Spleen (tissue), 11 donors: Measurements from ENCODE around the gene GLUD1. TPM values are rescaled to one million over a fixed set of nuclear protein-coding genes. Genes with fewer than 3 reads are reported as not detected.
"Not testable (repeated sequence)": the region's sequence is repeated elsewhere in the genome, so short reads cannot be mapped to it uniquely, and the experiment has no call there.

Experiments
- DNase-seq: peaks from one replicate; pipeline ENCODE4 v3.0.0-alpha.2; 2020
- H3K27ac ChIP-seq, 8 donors: fragments of 200-600 bp; sonication (generic) in 7 of 8; 1 replicate in 4 of 8; 2 replicates in 4 of 8; pipeline versions ENCODE4 v1.5.0 to v1.8.0; 2016 to 2021; ENCODE audit warnings: inconsistent platforms in 4 of 8, mild to moderate bottlenecking in 4 of 8, moderate library complexity in 1 of 8
- H3K27me3 ChIP-seq, 7 donors: fragments of 200-600 bp; sonication (generic) in 6 of 7; replicated peaks in 1 of 7; 1 replicate in 4 of 7; 2 replicates in 3 of 7; pipeline versions ENCODE4 v1.5.0 to v1.8.0; 2016 to 2021; ENCODE audit warnings: inconsistent platforms in 3 of 7, mild to moderate bottlenecking in 1 of 7
- H3K36me3 ChIP-seq, 6 donors: fragments of 200-600 bp; sonication (generic) in 5 of 6; 1 replicate in 4 of 6; 2 replicates in 2 of 6; pipeline versions ENCODE4 v1.5.0 to v1.8.0; 2016 to 2021; ENCODE audit warnings: inconsistent platforms in 2 of 6
- H3K4me1 ChIP-seq, 6 donors: fragments of 200-600 bp; sonication (generic) in 5 of 6; 1 replicate in 3 of 6; 2 replicates in 3 of 6; pipeline versions ENCODE4 v1.5.0 to v1.8.0; 2016 to 2021; ENCODE audit warnings: inconsistent platforms in 3 of 6
- H3K4me3 ChIP-seq, 8 donors: fragments of 200-600 bp; sonication (generic) in 7 of 8; 1 replicate in 4 of 8; 2 replicates in 4 of 8; pipeline versions ENCODE4 v1.5.0 to v1.8.0; 2016 to 2021; ENCODE audit warnings: inconsistent platforms in 4 of 8, mild to moderate bottlenecking in 4 of 8, moderate library complexity in 2 of 8
- H3K9me3 ChIP-seq, 8 donors: fragments of 200-600 bp; sonication (generic) in 7 of 8; 1 replicate in 4 of 8; 2 replicates in 4 of 8; pipeline versions ENCODE4 v1.5.0 to v1.8.0; 2016 to 2021; ENCODE audit warnings: inconsistent platforms in 4 of 8
- CTCF ChIP-seq, 11 experiments: fragments of 200-600 bp in 7 of 11; fragments of 450-650 bp in 4 of 11; sonication (generic) in 4 of 11; IDR thresholded peaks in 8 of 11; conservative IDR thresholded peaks in 3 of 11; 1 replicate in 7 of 11; 2 replicates in 4 of 11; pipeline versions ENCODE4 v1.4.0 to v1.8.0; 2016 to 2021; ENCODE audit warnings: antibody characterized with exemption in 11 of 11, inconsistent platforms in 4 of 11, mild to moderate bottlenecking in 1 of 11
- POLR2A ChIP-seq, 3 donors: fragments of 450-650 bp; IDR thresholded peaks; one replicate each; pipeline ENCODE4 v1.5.1; 2017; ENCODE audit warnings: antibody characterized with exemption in 3 of 3, mild to moderate bottlenecking in 1 of 3
- POLR2AphosphoS5 ChIP-seq, 3 donors: sonication (generic); formaldehyde crosslinking; IDR thresholded peaks; one replicate each; pipeline ENCODE4 v1.5.1; 2017; ENCODE audit warnings: antibody characterized with exemption in 3 of 3
- WGBS, 5 donors: extraction: QIAGEN DNeasy Blood & Tissue Kit in 3 of 5; methylation state at CpG; one replicate each; pipeline versions ENCODE4 v1.1.5 to v1.1.7; 2013 to 2018; 5-methylcytosine and 5-hydroxymethylcytosine counted together
- intact Hi-C: fragments of 100-400 bp; cut with DNase I; formaldehyde crosslinking; loops from one replicate; pipeline ENCODE4 v1.15.0; 2023; ENCODE audit warnings: low total_unique reads
- polyA plus RNA-seq, 3 donors: library from polyadenylated mRNA; stranded (reverse); fragments of 200-250 nt; gene quantifications; one replicate each; pipeline ENCODE4 v1.2.1, GENCODE V29; 2013
- total RNA-seq, 7 donors: library from RNA; depleted of rRNA in 3 of 7; stranded (reverse); fragments of >200 nt in 3 of 7; fragmentation: NEBNext Ultra II Directional in 4 of 7; extraction: Animal tissue kit (Norgen Biotek cat#: 25700) in 4 of 7; gene quantifications; one replicate each; pipeline versions ENCODE4 v1.1.0 to v1.2.1, GENCODE V29; 2016 to 2021
- donor health status: healthy with polysubstance abuse.
- donor health status: DM: no; HTN: no; CAD: no; lungs with moderate emphysema.
- donor health status: DM: no; HTN: no; CAD: no.
- donor health status: Bipolar disorder and iron deficiency.
- donor health status: healthy.
- donor health status: DM: no; HTN: no; CAD: no.
- donor health status: DM: yes; HTN: yes; CAD: no.

The GLUD1 gene
- total and polyA plus RNA-seq, 10 donors, result 41.2 to 130 (median 94.5) TPM

- Histone ChIP-seq H3K4me3 (peak overlapping the region; percentile 29 to 88 (median 70)), H3K9me3 (no peaks in the 10 kb centered on the region), H3K27ac (peak overlapping the region in 6 of 8 donors; percentile 1 to 99 (median 98)), H3K4me1 (peaks cover 12 to 86% (median 65%) of the 10 kb centered on the region in 6 donors), H3K27me3 (no peaks in the 10 kb centered on the region), H3K36me3 (peaks cover 0 to 20% (median 0%) of the 10 kb centered on the region in 6 donors)
- 37 to 52% (median 49%) methylated on average over 7 of the region's 7 CpGs for WGBS, 5 donors
- intact Hi-C loops, result no loop called here
- TF ChIP-seq POLR2AphosphoS5 (IDR thresholded peaks at IDR 0.05) (no peak), CTCF (IDR thresholded peaks at IDR 0.05 in 8 of 11, conservative IDR thresholded peaks at IDR 0.05 in 3 of 11) (no peak), POLR2A (IDR thresholded peaks at IDR 0.05) (no peak)
- DNase-seq, result no peak
These were observed 2.2 kb downstream of the GLUD1 start for GRCh38 chr10:87092376-87092860.

GRCh38 chr10:87090779-87091178 lies 3.9 kb downstream of the GLUD1 start:
- peaks cover 9 to 83% (median 57%) of the 10 kb centered on the region in 6 donors for H3K4me1 ChIP-seq
- no peak overlapping the region for H3K27ac ChIP-seq
- peaks cover 0 to 17% (median 0%) of the 10 kb centered on the region in 6 donors for H3K36me3 ChIP-seq
- no peak for DNase-seq
- H3K4me3 ChIP-seq, result no peak overlapping the region
- H3K27me3 ChIP-seq, result no peaks in the 10 kb centered on the region
- TF ChIP-seq POLR2A (IDR thresholded peaks at IDR 0.05), result no peak
- TF ChIP-seq POLR2AphosphoS5 (IDR thresholded peaks at IDR 0.05), result no peak
- TF ChIP-seq CTCF (IDR thresholded peaks at IDR 0.05 in 8 of 11, conservative IDR thresholded peaks at IDR 0.05 in 3 of 11), result no peak
- intact Hi-C loops, result no loop called here
- 76 to 96% (median 86%) methylated on average over 4 of the region's 4 CpGs for WGBS, 5 donors
- H3K9me3 ChIP-seq, result no peaks in the 10 kb centered on the region

GRCh38 chr10:87089746-87090145 lies 4.9 kb downstream of the GLUD1 start:
- Histone ChIP-seq H3K4me3 (no peak overlapping the region), H3K9me3 (no peaks in the 10 kb centered on the region), H3K36me3 (peaks cover 0 to 17% (median 0%) of the 10 kb centered on the region in 6 donors), H3K4me1 (peaks cover 13 to 89% (median 63%) of the 10 kb centered on the region in 6 donors), H3K27ac (no peak overlapping the region), H3K27me3 (no peaks in the 10 kb centered on the region)
- DNase-seq, result no peak
- TF ChIP-seq CTCF (IDR thresholded peaks at IDR 0.05 in 8 of 11, conservative IDR thresholded peaks at IDR 0.05 in 3 of 11) (no peak), POLR2AphosphoS5 (IDR thresholded peaks at IDR 0.05) (no peak), POLR2A (IDR thresholded peaks at IDR 0.05) (no peak)
- intact Hi-C loops, result no loop called here
- WGBS, 5 donors, result 91 to 95% (median 93%) methylated on average over 4 of the region's 4 CpGs

- WGBS, 5 donors, result 90 to 96% (median 95%) methylated on average over 1 of the region's 1 CpG
- no peak for DNase-seq
- Histone ChIP-seq H3K4me3 (no peak overlapping the region), H3K4me1 (peaks cover 11 to 83% (median 52%) of the 10 kb centered on the region in 6 donors), H3K9me3 (no peaks in the 10 kb centered on the region), H3K27ac (no peak overlapping the region), H3K27me3 (no peaks in the 10 kb centered on the region), H3K36me3 (peaks cover 0 to 17% (median 0%) of the 10 kb centered on the region in 6 donors)
- TF ChIP-seq POLR2AphosphoS5 (IDR thresholded peaks at IDR 0.05) (no peak), CTCF (IDR thresholded peaks at IDR 0.05 in 8 of 11, conservative IDR thresholded peaks at IDR 0.05 in 3 of 11) (no peak), POLR2A (IDR thresholded peaks at IDR 0.05) (no peak)
- intact Hi-C loops, result no loop called here
These were observed 9.1 kb downstream of the GLUD1 start for GRCh38 chr10:87085537-87085936.

GRCh38 chr10:87084291-87084782 lies 10.3 kb downstream of the GLUD1 start:
- H3K4me3 ChIP-seq, H3K9me3 ChIP-seq, intact Hi-C loops, H3K27me3 ChIP-seq, DNase-seq: not testable (repeated sequence)
- peaks cover 11 to 71% (median 41%) of the 10 kb centered on the region in 6 donors for H3K4me1 ChIP-seq
- peaks cover 0 to 14% (median 0%) of the 10 kb centered on the region in 6 donors for H3K36me3 ChIP-seq
- peak overlapping the region in 4 of 8 donors; percentile 14 to 43 (median 38) for H3K27ac ChIP-seq

- H3K36me3 ChIP-seq, H3K27me3 ChIP-seq, H3K4me3 ChIP-seq, intact Hi-C loops, H3K9me3 ChIP-seq, DNase-seq: not testable (repeated sequence)
- H3K4me1 ChIP-seq, result peaks cover 11 to 65% (median 37%) of the 10 kb centered on the region in 6 donors
- WGBS, 5 donors, result 43 to 46% (median 45%) methylated on average over 5 of the region's 5 CpGs
- H3K27ac ChIP-seq, result peak overlapping the region in 4 of 8 donors; percentile 14 to 43 (median 38)
These were observed 10.9 kb downstream of the GLUD1 start for GRCh38 chr10:87083576-87084290.
